Measurements from ENCODE around the gene MOCOS. TPM values are rescaled to one million over a fixed set of nuclear protein-coding genes. Genes with fewer than 3 reads are reported as not detected.
A peak's percentile ranks its signal among the peaks of the same experiment; 100 is the strongest.

MOCOS gene
- total RNA-seq (under 1 TPM; 0.77 to 0.89 TPM), polyA plus RNA-seq (ENCODE audit: insufficient read length in 2 of 2) (1 to 10 TPM in 1 of 2 donors, under 1 TPM in 1; 0.76 to 1.1 TPM)
- long read RNA-seq, donor 1: 0 reads
- long read RNA-seq, donor 2: 0 reads
- long read RNA-seq, donor 3: 0 reads
- long read RNA-seq, donor 4: 0 reads

GRCh38 chr18:36187193-36187825, at the start of gene MOCOS:
TSS of gene MOCOS (plus strand) at chr18:36187497. CDS start at chr18:36187540, 43 bp downstream.
- no peak within 1 kb of the TSS for H3K27ac ChIP-seq (ENCODE audit: low read depth, low read length)

GRCh38 chr18:36139245-36139644, 48.1 kb upstream of the MOCOS start:
- peaks cover 21% of the 10 kb centered on the region for H3K36me3 ChIP-seq (ENCODE audit: control insufficient read depth, insufficient read depth, low read length)
- WGBS (ENCODE audit: insufficient coverage): 83% methylated on average over 3 of the region's 5 CpGs
- no peak overlapping the region for H3K27ac ChIP-seq (ENCODE audit: low read depth, low read length)

More at GRCh38 chr18:36187193-36187825, at the start of gene MOCOS:
- Histone ChIP-seq H3K4me3 (ENCODE audit: low read depth, low read length) (peak within 1 kb of the TSS; percentile 71), H3K9me3 (ENCODE audit: control insufficient read depth, insufficient read depth, low read length) (no peaks in the 10 kb centered on the region), H3K27me3 (ENCODE audit: control insufficient read depth, insufficient read depth, low read length) (peaks cover 42% of the 10 kb centered on the region), H3K36me3 (ENCODE audit: control insufficient read depth, insufficient read depth, low read length) (no peaks in the 10 kb centered on the region), H3K4me1 (ENCODE audit: control insufficient read depth, insufficient read depth, low read length) (peaks cover 20% of the 10 kb centered on the region)
- WGBS (ENCODE audit: insufficient coverage): under 1% methylated on average over 66 of the region's 66 CpGs
- peak in 5 of 6 donors; percentile 10 to 72 (median 15) for DNase-seq (ENCODE audit: low read depth in 4 of 6, low spot score in 6 of 6)

GRCh38 chr18:36141576-36141975, 45.7 kb upstream of the MOCOS start:
- WGBS (ENCODE audit: insufficient coverage): 80% methylated on average over 1 of the region's 4 CpGs
- H3K4me1 ChIP-seq (ENCODE audit: control insufficient read depth, insufficient read depth, low read length): no peaks in the 10 kb centered on the region
- no peak overlapping the region for H3K4me3 ChIP-seq (ENCODE audit: low read depth, low read length)
- no peaks in the 10 kb centered on the region for H3K9me3 ChIP-seq (ENCODE audit: control insufficient read depth, insufficient read depth, low read length)
- no peak overlapping the region for H3K27ac ChIP-seq (ENCODE audit: low read depth, low read length)
- no peaks in the 10 kb centered on the region for H3K27me3 ChIP-seq (ENCODE audit: control insufficient read depth, insufficient read depth, low read length)
- peaks cover 18% of the 10 kb centered on the region for H3K36me3 ChIP-seq (ENCODE audit: control insufficient read depth, insufficient read depth, low read length)
- DNase-seq (ENCODE audit: low read depth in 4 of 6, low spot score in 6 of 6): no peak

More at GRCh38 chr18:36139245-36139644, 48.1 kb upstream of the MOCOS start:
- DNase-seq (ENCODE audit: low read depth in 4 of 6, low spot score in 6 of 6): no peak
- Histone ChIP-seq H3K4me1 (ENCODE audit: control insufficient read depth, insufficient read depth, low read length) (no peaks in the 10 kb centered on the region), H3K27me3 (ENCODE audit: control insufficient read depth, insufficient read depth, low read length) (no peaks in the 10 kb centered on the region), H3K4me3 (ENCODE audit: low read depth, low read length) (no peak overlapping the region), H3K9me3 (ENCODE audit: control insufficient read depth, insufficient read depth, low read length) (no peaks in the 10 kb centered on the region)

- no peak overlapping the region for H3K4me3 ChIP-seq (ENCODE audit: low read depth, low read length)
- no peaks in the 10 kb centered on the region for H3K27me3 ChIP-seq (ENCODE audit: control insufficient read depth, insufficient read depth, low read length)
- H3K36me3 ChIP-seq (ENCODE audit: control insufficient read depth, insufficient read depth, low read length): peaks cover 26% of the 10 kb centered on the region
- no peaks in the 10 kb centered on the region for H3K4me1 ChIP-seq (ENCODE audit: control insufficient read depth, insufficient read depth, low read length)
- no peak overlapping the region for H3K27ac ChIP-seq (ENCODE audit: low read depth, low read length)
- no peaks in the 10 kb centered on the region for H3K9me3 ChIP-seq (ENCODE audit: control insufficient read depth, insufficient read depth, low read length)
- no peak for DNase-seq (ENCODE audit: low read depth in 4 of 6, low spot score in 6 of 6)
- WGBS (ENCODE audit: insufficient coverage): 90% methylated on average over 1 of the region's 3 CpGs
Observed at GRCh38 chr18:36142751-36143150, 44.5 kb upstream of the MOCOS start.

GRCh38 chr18:36143391-36143790, 43.9 kb upstream of the MOCOS start:
- WGBS (ENCODE audit: insufficient coverage): 83% methylated on average over 1 of the region's 2 CpGs
- H3K9me3 ChIP-seq (ENCODE audit: control insufficient read depth, insufficient read depth, low read length): no peaks in the 10 kb centered on the region
- H3K4me3 ChIP-seq (ENCODE audit: low read depth, low read length): no peak overlapping the region
- H3K4me1 ChIP-seq (ENCODE audit: control insufficient read depth, insufficient read depth, low read length): no peaks in the 10 kb centered on the region
- H3K27ac ChIP-seq (ENCODE audit: low read depth, low read length): no peak overlapping the region
- no peak for DNase-seq (ENCODE audit: low read depth in 4 of 6, low spot score in 6 of 6)
- no peaks in the 10 kb centered on the region for H3K27me3 ChIP-seq (ENCODE audit: control insufficient read depth, insufficient read depth, low read length)
- H3K36me3 ChIP-seq (ENCODE audit: control insufficient read depth, insufficient read depth, low read length): peaks cover 32% of the 10 kb centered on the region

GRCh38 chr18:36149514-36150289, 37.6 kb upstream of the MOCOS start:
- no peaks in the 10 kb centered on the region for H3K9me3 ChIP-seq (ENCODE audit: control insufficient read depth, insufficient read depth, low read length)
- peaks cover 31% of the 10 kb centered on the region for H3K36me3 ChIP-seq (ENCODE audit: control insufficient read depth, insufficient read depth, low read length)
- no CpG with 5 or more reads among the region's 5 CpGs for WGBS (ENCODE audit: insufficient coverage)
- DNase-seq (ENCODE audit: low read depth in 4 of 6, low spot score in 6 of 6): no peak
- no peak overlapping the region for H3K4me3 ChIP-seq (ENCODE audit: low read depth, low read length)
- no peaks in the 10 kb centered on the region for H3K4me1 ChIP-seq (ENCODE audit: control insufficient read depth, insufficient read depth, low read length)
- no peaks in the 10 kb centered on the region for H3K27me3 ChIP-seq (ENCODE audit: control insufficient read depth, insufficient read depth, low read length)
- H3K27ac ChIP-seq (ENCODE audit: low read depth, low read length): no peak overlapping the region

GRCh38 chr18:36152781-36153180, 34.5 kb upstream of the MOCOS start:
- Histone ChIP-seq H3K4me3 (ENCODE audit: low read depth, low read length) (no peak overlapping the region), H3K27ac (ENCODE audit: low read depth, low read length) (no peak overlapping the region), H3K4me1 (ENCODE audit: control insufficient read depth, insufficient read depth, low read length) (no peaks in the 10 kb centered on the region), H3K27me3 (ENCODE audit: control insufficient read depth, insufficient read depth, low read length) (no peaks in the 10 kb centered on the region), H3K9me3 (ENCODE audit: control insufficient read depth, insufficient read depth, low read length) (no peaks in the 10 kb centered on the region), H3K36me3 (ENCODE audit: control insufficient read depth, insufficient read depth, low read length) (peaks cover 37% of the 10 kb centered on the region)
- WGBS (ENCODE audit: insufficient coverage): no CpG with 5 or more reads among the region's 1 CpG
- DNase-seq (ENCODE audit: low read depth in 4 of 6, low spot score in 6 of 6): no peak

GRCh38 chr18:36153203-36153602, 34.1 kb upstream of the MOCOS start:
- Histone ChIP-seq H3K27me3 (ENCODE audit: control insufficient read depth, insufficient read depth, low read length) (no peaks in the 10 kb centered on the region), H3K4me3 (ENCODE audit: low read depth, low read length) (no peak overlapping the region), H3K9me3 (ENCODE audit: control insufficient read depth, insufficient read depth, low read length) (no peaks in the 10 kb centered on the region), H3K27ac (ENCODE audit: low read depth, low read length) (no peak overlapping the region), H3K4me1 (ENCODE audit: control insufficient read depth, insufficient read depth, low read length) (no peaks in the 10 kb centered on the region), H3K36me3 (ENCODE audit: control insufficient read depth, insufficient read depth, low read length) (peaks cover 33% of the 10 kb centered on the region)
- 85% methylated on average over 2 of the region's 4 CpGs for WGBS (ENCODE audit: insufficient coverage)
- DNase-seq (ENCODE audit: low read depth in 4 of 6, low spot score in 6 of 6): no peak

GRCh38 chr18:36153771-36154170, 33.5 kb upstream of the MOCOS start:
- WGBS (ENCODE audit: insufficient coverage): no CpG with 5 or more reads among the region's 2 CpGs

More at GRCh38 chr18:36153771-36154170, 33.5 kb upstream of the MOCOS start:
- no peaks in the 10 kb centered on the region for H3K9me3 ChIP-seq (ENCODE audit: control insufficient read depth, insufficient read depth, low read length)
- no peak overlapping the region for H3K27ac ChIP-seq (ENCODE audit: low read depth, low read length)
- no peak for DNase-seq (ENCODE audit: low read depth in 4 of 6, low spot score in 6 of 6)
- no peaks in the 10 kb centered on the region for H3K27me3 ChIP-seq (ENCODE audit: control insufficient read depth, insufficient read depth, low read length)
- H3K36me3 ChIP-seq (ENCODE audit: control insufficient read depth, insufficient read depth, low read length): peaks cover 28% of the 10 kb centered on the region
- no peak overlapping the region for H3K4me3 ChIP-seq (ENCODE audit: low read depth, low read length)
- no peaks in the 10 kb centered on the region for H3K4me1 ChIP-seq (ENCODE audit: control insufficient read depth, insufficient read depth, low read length)
